IMR-90 (cell line): ENCODE measurements around the gene PLPP7. TPM values are rescaled to one million over a fixed set of nuclear protein-coding genes. Genes with fewer than 3 reads are reported as not detected.

Experiments
- ATAC-seq: fragments of 200-7000 bp; cut with Tn5 transposase; 2 replicates; pipeline ENCODE4 v1.9.1; 2020; ENCODE audit warnings: low read depth, mild to moderate bottlenecking, moderate library complexity
- BruUV-seq: library from RNA; stranded (reverse); fragments of 400-500 nt; replicated peaks from 2 replicates; lab custom pipeline; 2021; lab: Mats Ljungman, UMichigan
- CTCF ChIA-PET: fragments of 300-600 bp; formaldehyde crosslinking; extraction: SDS; loops from one replicate; lab custom pipeline; 2021; ENCODE audit warnings: antibody characterized with exemption; lab: Yijun Ruan, JAX
- POLR2A ChIA-PET: fragments of 300-600 bp; sonication (Branson Sonifier 250); formaldehyde crosslinking; loops from one replicate; lab custom pipeline; 2022; ENCODE audit warnings: antibody characterized with exemption; ENCODE audit not compliant: unreplicated experiment; lab: Charles Lee
- DNase-seq: peaks from one replicate; pipeline ENCODE4 v3.0.0; 2013
- H2AFZ ChIP-seq: replicated peaks from 2 replicates; pipeline ENCODE3; 2013; ENCODE audit warnings: low read length, mild to moderate bottlenecking; ENCODE audit not compliant: poor library complexity
- H2AK5ac ChIP-seq: 2 replicates; pipeline ENCODE4 v1.6.1; 2013; ENCODE audit warnings: low read depth, low read length, inconsistent platforms
- H2AK9ac ChIP-seq: replicated peaks from 2 replicates; pipeline ENCODE3; 2013; ENCODE audit warnings: mild to moderate bottlenecking, low read depth, low read length, moderate library complexity; ENCODE audit not compliant: poor library complexity
- H2BK120ac ChIP-seq: 2 replicates; pipeline ENCODE4 v1.6.1; 2013; ENCODE audit warnings: low read depth, low read length, inconsistent platforms
- H2BK15ac ChIP-seq: 3 replicates; pipeline ENCODE4 v1.6.1; 2013; ENCODE audit warnings: low read depth, low read length, inconsistent platforms
- H2BK20ac ChIP-seq: 2 replicates; pipeline ENCODE4 v1.6.1; 2013; ENCODE audit warnings: low read depth, mild to moderate bottlenecking, inconsistent platforms, low read length, moderate library complexity
- H2BK5ac ChIP-seq: 2 replicates; pipeline ENCODE4 v1.6.1; 2013; ENCODE audit warnings: mild to moderate bottlenecking, low read depth, low read length, inconsistent platforms; ENCODE audit not compliant: poor library complexity, severe bottlenecking
- H3K14ac ChIP-seq: replicated peaks from 2 replicates; pipeline ENCODE4 v1.6.1; 2013; ENCODE audit warnings: low read depth, low read length, inconsistent platforms
- H3K18ac ChIP-seq: 2 replicates; pipeline ENCODE4 v1.6.1; 2013; ENCODE audit warnings: low read depth, low read length, control low read depth
- H3K23ac ChIP-seq: 2 replicates; pipeline ENCODE4 v1.6.1; 2013; ENCODE audit warnings: low read depth, low read length, inconsistent platforms
- H3K27ac ChIP-seq: 2 replicates; pipeline ENCODE4 v1.5.1; 2013; ENCODE audit warnings: mild to moderate bottlenecking, control low read depth, low read length; ENCODE audit not compliant: insufficient read depth
- H3K27me3 ChIP-seq: 2 replicates; pipeline ENCODE4 v1.6.1; 2013; ENCODE audit warnings: low read length; ENCODE audit not compliant: control insufficient read depth, insufficient read depth
- H3K36me3 ChIP-seq: 2 replicates; pipeline ENCODE4 v1.6.1; 2013; ENCODE audit warnings: low read length, mixed read lengths; ENCODE audit not compliant: control insufficient read depth, insufficient read depth
- H3K4ac ChIP-seq: 2 replicates; pipeline ENCODE4 v1.6.1; 2013; ENCODE audit warnings: low read depth, low read length, inconsistent platforms
- H3K4me1 ChIP-seq: 2 replicates; pipeline ENCODE4 v1.6.1; 2013; ENCODE audit warnings: low read length, mixed read lengths; ENCODE audit not compliant: control insufficient read depth, insufficient read depth
- H3K4me2 ChIP-seq: 2 replicates; pipeline ENCODE4 v1.6.1; 2013; ENCODE audit warnings: low read depth, mild to moderate bottlenecking, control low read depth, low read length, moderate library complexity
- H3K4me3 ChIP-seq: 2 replicates; pipeline ENCODE4 v1.5.1; 2013; ENCODE audit warnings: low read depth, mild to moderate bottlenecking, control low read depth, low read length, moderate library complexity; ENCODE audit not compliant: insufficient read depth
- H3K56ac ChIP-seq: 2 replicates; pipeline ENCODE4 v1.6.1; 2013; ENCODE audit warnings: low read length, inconsistent platforms; ENCODE audit not compliant: insufficient read depth; ENCODE audit errors: extremely low read depth
- H3K79me1 ChIP-seq, 2 experiments: 2 replicates each; pipeline ENCODE4 v1.6.1; 2013; ENCODE audit warnings: low read length in 2 of 2, inconsistent platforms in 1 of 2, low read depth in 1 of 2
- H3K9ac ChIP-seq: 2 replicates; pipeline ENCODE4 v1.6.1; 2013; ENCODE audit warnings: low read depth, low read length, control low read depth
- H3K9me1 ChIP-seq: 2 replicates; pipeline ENCODE4 v1.6.1; 2013; ENCODE audit warnings: low read length, inconsistent platforms; ENCODE audit not compliant: insufficient read depth
- H3K9me3 ChIP-seq: 2 replicates; pipeline ENCODE4 v1.6.1; 2013; ENCODE audit warnings: low read length; ENCODE audit not compliant: control insufficient read depth, insufficient read depth
- H4K20me1 ChIP-seq: 2 replicates; pipeline ENCODE4 v1.6.1; 2013; ENCODE audit warnings: low read length, inconsistent platforms; ENCODE audit not compliant: insufficient read depth
- H4K5ac ChIP-seq: 2 replicates; pipeline ENCODE4 v1.6.1; 2013; ENCODE audit warnings: mild to moderate bottlenecking, low read depth, low read length, control low read depth
- H4K8ac ChIP-seq, 2 experiments: 2 replicates each; pipeline ENCODE4 v1.6.1; 2013; ENCODE audit warnings: low read depth in 2 of 2, low read length in 2 of 2, control low read depth in 1 of 2, inconsistent platforms in 1 of 2
- H4K91ac ChIP-seq: 2 replicates; pipeline ENCODE4 v1.6.1; 2013; ENCODE audit warnings: low read depth, low read length, inconsistent platforms; ENCODE audit not compliant: insufficient read depth
- CEBPB ChIP-seq: IDR thresholded peaks from 2 replicates; pipeline ENCODE4 v1.6.1; 2012; ENCODE audit warnings: low read depth, low read length, improper control_type of control experiment
- CHD1 ChIP-seq: IDR thresholded peaks from 2 replicates; pipeline ENCODE4 v1.6.1; 2012; ENCODE audit warnings: low read depth, low read length, improper control_type of control experiment
- CTCF ChIP-seq: conservative IDR thresholded peaks from 2 replicates; pipeline ENCODE4 v1.5.1; 2012; ENCODE audit warnings: mild to moderate bottlenecking, low read depth, low read length, improper control_type of control experiment
- MAZ ChIP-seq: IDR thresholded peaks from 2 replicates; pipeline ENCODE4 v1.6.1; 2012; ENCODE audit warnings: low read depth, mild to moderate bottlenecking, low read length, improper control_type of control experiment, moderate library complexity, borderline replicate concordance
- NFE2L2 ChIP-seq: fragments of 150-350 bp; IDR thresholded peaks from 2 replicates; pipeline ENCODE4 v1.6.1; 2016; ENCODE audit warnings: low read depth, mild to moderate bottlenecking, low read length
- RAD21 ChIP-seq: IDR thresholded peaks from 2 replicates; pipeline ENCODE4 v1.6.1; 2012; ENCODE audit warnings: low read length, improper control_type of control experiment
- RCOR1 ChIP-seq: IDR thresholded peaks from 2 replicates; pipeline ENCODE4 v1.6.1; 2012; ENCODE audit warnings: mild to moderate bottlenecking, low read length, improper control_type of control experiment; ENCODE audit not compliant: insufficient replicate concordance
- USF2 ChIP-seq: fragments of 150-350 bp; IDR thresholded peaks from 2 replicates; pipeline ENCODE4 v1.6.1; 2017; ENCODE audit warnings: mild to moderate bottlenecking, antibody characterized with exemption, low read length, low read depth
- WGBS, 2 experiments: methylation state at CpG; one replicate each; pipeline versions ENCODE4 v1.1.5 to v1.1.7; 2013; ENCODE audit warnings: missing lambda C conversion rate in 2 of 2; ENCODE audit not compliant: insufficient read length in 1 of 2; ENCODE audit errors: extremely low coverage in 2 of 2; 5-methylcytosine and 5-hydroxymethylcytosine counted together
- dilution Hi-C: fragments of 300-500 bp; cut with HindIII; formaldehyde crosslinking; loops from one replicate; pipeline ENCODE4 v1.14.3; 2018; ENCODE audit warnings: low sequenced_read_pairs; ENCODE audit not compliant: unreplicated experiment
- in situ Hi-C: fragments of 300-500 bp; cut with MboI; formaldehyde crosslinking; loops from 3 replicates; pipeline ENCODE4 v1.14.3; 2019; ENCODE audit warnings: low sequenced_read_pairs, inconsistent platforms, mixed read lengths
- intact Hi-C: fragments of 100-400 bp; cut with micrococcal nuclease; formaldehyde crosslinking; loops from 2 replicates; pipeline ENCODE4 v1.10.0; 2022
- polyA plus RNA-seq, 3 experiments: library from polyadenylated mRNA; depleted of rRNA; stranded (reverse); fragments of >200 nt; gene quantifications; 2 replicates each; pipeline ENCODE4 v1.2.3, GENCODE V29; 2012; ENCODE audit warnings: low replicate concordance in 1 of 3
- total RNA-seq: library from RNA; depleted of rRNA; stranded (reverse); fragments of >200 nt; gene quantifications from 2 replicates; pipeline ENCODE4 v1.2.3, GENCODE V29; 2012

PLPP7 gene
- total and polyA plus RNA-seq, 2 of the 4 experiments (the other 2 are of a cell fraction): 0.54 to 1.2 TPM

DNA sequence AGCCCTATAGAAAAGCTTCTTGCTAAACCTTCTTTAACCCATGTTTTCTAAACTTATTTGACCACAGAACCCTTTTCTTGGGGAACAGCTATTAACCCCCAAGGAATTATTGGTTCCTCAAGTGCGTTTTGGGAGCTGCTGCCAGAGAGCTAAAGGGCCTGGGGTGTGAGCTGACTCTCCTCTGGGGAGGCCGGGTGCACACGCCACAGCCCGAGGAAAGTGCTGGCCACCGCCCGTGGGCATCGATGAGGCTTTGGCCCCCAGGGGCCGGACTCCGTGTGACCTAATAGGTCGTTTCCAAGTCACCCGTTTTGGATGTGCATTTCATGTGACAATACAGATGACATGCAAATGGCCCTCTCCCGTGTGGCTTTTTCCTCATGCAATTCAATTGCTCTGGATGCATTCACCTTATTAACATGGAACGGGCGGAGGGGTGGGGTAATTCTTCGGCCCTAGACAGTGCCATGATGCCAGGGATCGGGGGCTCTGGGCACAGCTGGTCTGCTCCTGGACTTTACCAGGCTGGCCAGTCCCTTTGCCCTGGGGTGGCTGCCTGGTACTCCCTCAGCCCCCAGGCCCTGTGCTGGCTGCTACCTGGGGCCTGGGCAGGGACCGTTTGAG is 19.5 kb downstream of the PLPP7 start:
- H3K27ac ChIP-seq: no peak overlapping the region
- no peaks in the 10 kb centered on the region for H4K20me1 ChIP-seq
- no peak overlapping the region for H3K9ac ChIP-seq
- no peak overlapping the region for H3K14ac ChIP-seq
- no peak overlapping the region for H4K5ac ChIP-seq
- in situ Hi-C loops: no loop called here
- intact Hi-C loops: no loop called here
- no peak overlapping the region for H2AFZ ChIP-seq
- WGBS, 2 experiments: 78% methylated on average over 9 of the region's 17 CpGs; no CpG with 5 or more reads in 1 of the 2 experiments
- H3K9me3 ChIP-seq: no peaks in the 10 kb centered on the region
- no peak overlapping the region for H3K18ac ChIP-seq
- H3K23ac ChIP-seq: no peak overlapping the region
- H3K4me3 ChIP-seq: no peak overlapping the region
- H2BK120ac ChIP-seq: no peak overlapping the region
- no peak overlapping the region for H3K4me2 ChIP-seq
- no peak overlapping the region for H2BK15ac ChIP-seq
- H2AK5ac ChIP-seq: no peak overlapping the region
- H4K8ac ChIP-seq: no peak overlapping the region
- H2BK5ac ChIP-seq: no peak overlapping the region
- TF ChIP-seq NFE2L2 (no peak), RAD21 (no peak), RCOR1 (no peak), CHD1 (no peak), USF2 (no peak), CEBPB (no peak), MAZ (no peak), CTCF (no peak)
- no peaks in the 10 kb centered on the region for H3K36me3 ChIP-seq
- H3K4ac ChIP-seq: no peak overlapping the region
- no TSS peak for BruUV-seq
- H4K91ac ChIP-seq: no peak overlapping the region
- ATAC-seq (no peak), DNase-seq (no peak)
- peaks cover 11% of the 10 kb centered on the region for H3K27me3 ChIP-seq
- H2BK20ac ChIP-seq: no peak overlapping the region
- no peaks in the 10 kb centered on the region for H3K9me1 ChIP-seq
- ChIA-PET POLR2A (no interaction called here), CTCF (no interaction called here)
- dilution Hi-C loops: no loop called here
- no peak overlapping the region for H2AK9ac ChIP-seq
- H3K56ac ChIP-seq: no peak overlapping the region
- H3K79me1 ChIP-seq: no peaks in the 10 kb centered on the region
- H3K4me1 ChIP-seq: peaks cover 2% of the 10 kb centered on the region; the same call in 1 of the 2 replicates
